Osteocyte (in vitro differentiated cells): ENCODE results near the gene RNF181. TPM values are rescaled to one million over a fixed set of nuclear protein-coding genes. Genes with fewer than 3 reads are reported as not detected.
"Not testable (repeated sequence)": the region's sequence is repeated elsewhere in the genome, so short reads cannot be mapped to it uniquely, and the experiment has no call there.

Source experiments
- DNase-seq: peaks from one replicate; pipeline ENCODE4 v3.0.0; 2021; ENCODE audit warnings: mixed read lengths; ENCODE audit not compliant: unreplicated experiment; ENCODE audit errors: extremely low spot score
- H3K27ac Mint-ChIP-seq: one replicate; pipeline ENCODE4 v1.8.0; 2021; ENCODE audit warnings: mild to moderate bottlenecking, mixed read lengths; ENCODE audit not compliant: unreplicated experiment
- H3K27me3 Mint-ChIP-seq: one replicate; pipeline ENCODE4 v1.8.0; 2021; ENCODE audit warnings: mixed read lengths; ENCODE audit not compliant: unreplicated experiment
- H3K36me3 Mint-ChIP-seq: one replicate; pipeline ENCODE4 v1.8.0; 2021; ENCODE audit warnings: mixed read lengths; ENCODE audit not compliant: unreplicated experiment
- H3K4me1 Mint-ChIP-seq: one replicate; pipeline ENCODE4 v1.8.0; 2021; ENCODE audit warnings: mixed read lengths; ENCODE audit not compliant: unreplicated experiment
- H3K4me3 Mint-ChIP-seq: one replicate; pipeline ENCODE4 v1.8.0; 2021; ENCODE audit warnings: mild to moderate bottlenecking, moderate library complexity, mixed read lengths; ENCODE audit not compliant: unreplicated experiment
- H3K9me3 Mint-ChIP-seq: one replicate; pipeline ENCODE4 v1.8.0; 2021; ENCODE audit warnings: mixed read lengths; ENCODE audit not compliant: unreplicated experiment
- CTCF ChIP-seq: fragments of 200-600 bp; sonication (generic); IDR thresholded peaks from 2 replicates; pipeline ENCODE4 v1.5.0; 2021; ENCODE audit warnings: antibody characterized with exemption, mild to moderate bottlenecking, moderate library complexity
- total RNA-seq: library from RNA; stranded (reverse); gene quantifications from 2 replicates; pipeline ENCODE4 v1.2.1, GENCODE V29; 2021

RNF181 gene
- total RNA-seq, 1 donor from 2014 or later = 77.2 TPM

DNA sequence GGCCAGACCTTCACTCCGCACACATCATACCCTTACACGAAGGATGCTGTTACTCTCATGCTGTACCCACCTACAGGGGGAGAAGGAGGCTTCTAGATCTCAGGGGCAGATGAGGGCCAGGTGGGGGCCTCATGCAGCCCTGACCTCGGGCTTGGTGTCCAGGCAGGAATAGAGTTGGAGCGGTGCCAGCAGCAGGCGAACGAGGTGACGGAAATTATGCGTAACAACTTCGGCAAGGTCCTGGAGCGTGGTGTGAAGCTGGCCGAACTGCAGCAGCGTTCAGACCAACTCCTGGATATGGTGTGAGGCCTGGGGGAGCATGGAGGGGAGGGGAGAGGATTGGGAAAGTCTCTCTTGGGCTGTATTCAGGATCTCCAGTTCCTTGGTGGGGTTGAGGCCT is 4.0 kb upstream of the RNF181 start:
- Mint-ChIP-seq H3K27me3 (no peaks in the 10 kb centered on the region), H3K36me3 (no peaks in the 10 kb centered on the region), H3K27ac (no peak overlapping the region), H3K4me1 (peaks cover 67% of the 10 kb centered on the region), H3K9me3 (no peaks in the 10 kb centered on the region), H3K4me3 (no peak overlapping the region)
- TF ChIP-seq CTCF = no peak
- DNase-seq = no peak

- peaks cover 73% of the 10 kb centered on the region for H3K4me1 Mint-ChIP-seq
Measured at GRCh38 chr2:85592299-85592698, 3.2 kb upstream of the RNF181 start.

GRCh38 chr2:85593023-85593422 is 2.5 kb upstream of the RNF181 start:
- H3K4me3 Mint-ChIP-seq = no peak overlapping the region
- no peak for TF ChIP-seq CTCF
- no peak for DNase-seq
- H3K4me1 Mint-ChIP-seq = peaks cover 69% of the 10 kb centered on the region
- H3K36me3 Mint-ChIP-seq = peaks cover 2% of the 10 kb centered on the region
- no peaks in the 10 kb centered on the region for H3K9me3 Mint-ChIP-seq
- H3K27me3 Mint-ChIP-seq = no peaks in the 10 kb centered on the region
- H3K27ac Mint-ChIP-seq = no peak overlapping the region

More at GRCh38 chr2:85592299-85592698, 3.2 kb upstream of the RNF181 start:
- not testable (repeated sequence) for DNase-seq, H3K36me3 Mint-ChIP-seq, H3K27ac Mint-ChIP-seq, H3K9me3 Mint-ChIP-seq, H3K27me3 Mint-ChIP-seq, H3K4me3 Mint-ChIP-seq

- Mint-ChIP-seq H3K36me3 (peaks cover 8% of the 10 kb centered on the region), H3K4me1 (peaks cover 55% of the 10 kb centered on the region)
Measured at GRCh38 chr2:85594715-85595300, 737 bp upstream of the RNF181 start.

DNA sequence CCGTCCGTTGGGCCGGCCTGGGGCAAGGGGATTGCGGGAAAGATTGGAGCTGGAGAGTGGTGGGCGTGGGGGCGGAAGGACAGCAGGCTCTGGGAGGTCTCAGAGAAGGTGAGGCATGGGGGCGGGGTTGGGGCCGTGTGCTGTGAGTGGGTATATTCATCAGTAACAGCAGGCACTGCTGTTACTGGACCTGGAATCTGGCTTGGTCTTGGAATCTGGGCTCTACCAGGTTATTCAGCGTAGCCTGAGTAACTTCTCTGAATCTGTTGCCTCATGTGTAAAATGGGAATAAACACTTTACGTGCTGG is 435 bp downstream of the RNF181 start:
- Mint-ChIP-seq H3K9me3 (no peaks in the 10 kb centered on the region), H3K27me3 (no peaks in the 10 kb centered on the region), H3K27ac (peak overlapping the region; percentile 99), H3K36me3 (peaks cover 8% of the 10 kb centered on the region), H3K4me3 (peak overlapping the region; percentile 99), H3K4me1 (peaks cover 43% of the 10 kb centered on the region)
- no peak for DNase-seq
- no peak for TF ChIP-seq CTCF

More at GRCh38 chr2:85594715-85595300, 737 bp upstream of the RNF181 start:
- Mint-ChIP-seq H3K4me3 (peak overlapping the region; percentile 99), H3K9me3 (no peaks in the 10 kb centered on the region), H3K27me3 (no peaks in the 10 kb centered on the region), H3K27ac (peak overlapping the region; percentile 99)
- no peak for TF ChIP-seq CTCF
- DNase-seq = no peak
